Fibroblast of skin of right quadriceps (primary cell): Measurements from ENCODE around the gene FAM228B.
"Not testable (repeated sequence)": the region's sequence is repeated elsewhere in the genome, so short reads cannot be mapped to it uniquely, and the experiment has no call there.

Source experiments
- DNase-seq: peaks from one replicate; pipeline ENCODE4 v3.0.0-alpha.2; 2013

FAM228B gene

GRCh38 chr2:24123195-24123921 is at the start of gene FAM228B, which contains the start of gene PFN4:
TSS of gene FAM228B (plus strand) at chr2:24123469. CDS start at chr2:24124362, 893 bp downstream.
TSS of gene PFN4 (minus strand) at chr2:24123334. CDS start at chr2:24122535, 799 bp downstream.
- DNase-seq = peak; percentile 83

GRCh38 chr2:24073816-24074215 is 49.5 kb upstream of the FAM228B start:
- no peak for DNase-seq

GRCh38 chr2:24075259-24075658 is 48.0 kb upstream of the FAM228B start:
- DNase-seq = no peak

- peak; percentile 99 for DNase-seq
Measured at GRCh38 chr2:24075915-24076848, 47.1 kb upstream of the FAM228B start, which contains the start of gene SF3B6. TSS of gene SF3B6 (minus strand) at chr2:24076326. CDS start at chr2:24076229, 97 bp downstream.

- DNase-seq = no peak
Measured at GRCh38 chr2:24076849-24077534, 46.3 kb upstream of the FAM228B start.

- no peak for DNase-seq
Measured at GRCh38 chr2:24077535-24077877, 45.8 kb upstream of the FAM228B start.

GRCh38 chr2:24077879-24078278 is 45.4 kb upstream of the FAM228B start:
- DNase-seq = no peak

GRCh38 chr2:24080701-24081100 is 42.6 kb upstream of the FAM228B start:
- DNase-seq = no peak

GRCh38 chr2:24082787-24083566 is 40.3 kb upstream of the FAM228B start:
- no peak for DNase-seq

GRCh38 chr2:24083567-24084385 is 39.5 kb upstream of the FAM228B start:
- peak; percentile 88 for DNase-seq

GRCh38 chr2:24084386-24085199 is 38.7 kb upstream of the FAM228B start, which contains the start of gene TP53I3:
TSS of gene TP53I3 (minus strand) at chr2:24084834. CDS start at chr2:24084326, 508 bp downstream.
- DNase-seq = peak; percentile 90

GRCh38 chr2:24085200-24085489 is 38.1 kb upstream of the FAM228B start:
- DNase-seq = no peak

- DNase-seq = no peak
Measured at GRCh38 chr2:24086241-24086640, 37.0 kb upstream of the FAM228B start.

GRCh38 chr2:24087032-24087431 is 36.2 kb upstream of the FAM228B start:
- no peak for DNase-seq

- no peak for DNase-seq
Measured at GRCh38 chr2:24088821-24089359, 34.4 kb upstream of the FAM228B start.

- DNase-seq = not testable (repeated sequence)
Measured at GRCh38 chr2:24093270-24093669, 30.0 kb upstream of the FAM228B start.

GRCh38 chr2:24095171-24095677 is 28.0 kb upstream of the FAM228B start:
- DNase-seq = not testable (repeated sequence)

- not testable (repeated sequence) for DNase-seq
Measured at GRCh38 chr2:24100732-24101131, 22.5 kb upstream of the FAM228B start.

GRCh38 chr2:24101992-24102391 is 21.3 kb upstream of the FAM228B start:
- no peak for DNase-seq

GRCh38 chr2:24102677-24103076 is 20.6 kb upstream of the FAM228B start:
- no peak for DNase-seq
